Smooth muscle cell (in vitro differentiated cells): ENCODE results near the gene FBP2. TPM values are rescaled to one million over a fixed set of nuclear protein-coding genes. Genes with fewer than 3 reads are reported as not detected.

Experiments used
- DNase-seq: peaks from one replicate; lab custom pipeline; 2025; ENCODE audit not compliant: unreplicated experiment; lab: John Stamatoyannopoulos, UW
- H2AFZ ChIP-seq: fragments of 200-600 bp; sonication (generic); 2 replicates; pipeline ENCODE4 v1.6.0; 2016; ENCODE audit warnings: antibody characterized with exemption, low read depth, mild to moderate bottlenecking
- H3F3A ChIP-seq: fragments of 200-600 bp; sonication (generic); 2 replicates; pipeline ENCODE4 v1.6.0; 2017; ENCODE audit warnings: antibody characterized with exemption, low read depth
- H3K27ac ChIP-seq: fragments of 200-600 bp; sonication (generic); 2 replicates; pipeline ENCODE4 v1.5.1; 2016; ENCODE audit warnings: low read depth, mild to moderate bottlenecking
- H3K27me3 ChIP-seq: fragments of 200-600 bp; sonication (generic); 2 replicates; pipeline ENCODE4 v1.6.1; 2016; ENCODE audit warnings: low read depth, mild to moderate bottlenecking
- H3K36me3 ChIP-seq: fragments of 200-600 bp; sonication (generic); 2 replicates; pipeline ENCODE4 v1.5.1; 2016; ENCODE audit warnings: low read depth
- H3K4me1 ChIP-seq: fragments of 200-600 bp; sonication (generic); 2 replicates; pipeline ENCODE4 v1.5.1; 2016; ENCODE audit warnings: low read depth
- H3K4me2 ChIP-seq: fragments of 200-600 bp; sonication (generic); 2 replicates; pipeline ENCODE4 v1.6.0; 2016; ENCODE audit warnings: mild to moderate bottlenecking
- H3K4me3 ChIP-seq: fragments of 200-600 bp; sonication (generic); 2 replicates; pipeline ENCODE4 v1.5.1; 2016; ENCODE audit warnings: mild to moderate bottlenecking
- H3K79me2 ChIP-seq: fragments of 200-600 bp; sonication (generic); 2 replicates; pipeline ENCODE4 v1.6.0; 2016; ENCODE audit warnings: low read depth, mild to moderate bottlenecking
- H3K9ac ChIP-seq: fragments of 200-600 bp; sonication (generic); 2 replicates; pipeline ENCODE4 v1.6.0; 2016; ENCODE audit warnings: low read depth
- H3K9me3 ChIP-seq: fragments of 200-600 bp; sonication (generic); replicated peaks from 2 replicates; pipeline ENCODE4 v1.5.1; 2016; ENCODE audit warnings: low read depth
- H4K20me1 ChIP-seq: fragments of 200-600 bp; sonication (generic); 2 replicates; pipeline ENCODE4 v1.6.0; 2016; ENCODE audit warnings: low read depth
- WGBS: methylation state at CpG from one replicate; pipeline ENCODE4 v1.1.7; 2016; ENCODE audit warnings: low lambda C conversion rate; 5-methylcytosine and 5-hydroxymethylcytosine counted together
- polyA plus RNA-seq: library from polyadenylated mRNA; unstranded; fragments of >200 nt; fragmentation: Nextera tagmentation; extraction: Ambion mirVana; gene quantifications from 2 replicates; pipeline ENCODE4 v1.2.1, GENCODE V29; 2016
- total RNA-seq: library from RNA; depleted of rRNA; stranded (reverse); fragments of >200 nt; gene quantifications from 2 replicates; pipeline ENCODE4 v1.2.3, GENCODE V29; 2014
- TF ChIP-seq, protein P1 (sequence below): fragments of 200-600 bp; sonication (generic); IDR thresholded peaks from 2 replicates; pipeline ENCODE4 v1.5.1; 2017; ENCODE audit warnings: borderline replicate concordance, mild to moderate bottlenecking, antibody characterized with exemption; ENCODE audit not compliant: insufficient read depth, poor library complexity, severe bottlenecking

Gene FBP2
- total and polyA plus RNA-seq, 2 experiments from 2014 or later = not detected

- Histone ChIP-seq H3K4me2 (peak overlapping the region; percentile 4), H3K79me2 (no peaks in the 10 kb centered on the region), H2AFZ (no peak overlapping the region), H3K36me3 (no peaks in the 10 kb centered on the region), H3K9ac (no peak overlapping the region), H3K4me3 (no peak overlapping the region), H3K4me1 (peaks cover 19% of the 10 kb centered on the region), H3K27me3 (no peaks in the 10 kb centered on the region), H3K27ac (no peak overlapping the region), H4K20me1 (no peaks in the 10 kb centered on the region), H3F3A (no peaks in the 10 kb centered on the region), H3K9me3 (no peaks in the 10 kb centered on the region)
- TF ChIP-seq, protein P1, sequence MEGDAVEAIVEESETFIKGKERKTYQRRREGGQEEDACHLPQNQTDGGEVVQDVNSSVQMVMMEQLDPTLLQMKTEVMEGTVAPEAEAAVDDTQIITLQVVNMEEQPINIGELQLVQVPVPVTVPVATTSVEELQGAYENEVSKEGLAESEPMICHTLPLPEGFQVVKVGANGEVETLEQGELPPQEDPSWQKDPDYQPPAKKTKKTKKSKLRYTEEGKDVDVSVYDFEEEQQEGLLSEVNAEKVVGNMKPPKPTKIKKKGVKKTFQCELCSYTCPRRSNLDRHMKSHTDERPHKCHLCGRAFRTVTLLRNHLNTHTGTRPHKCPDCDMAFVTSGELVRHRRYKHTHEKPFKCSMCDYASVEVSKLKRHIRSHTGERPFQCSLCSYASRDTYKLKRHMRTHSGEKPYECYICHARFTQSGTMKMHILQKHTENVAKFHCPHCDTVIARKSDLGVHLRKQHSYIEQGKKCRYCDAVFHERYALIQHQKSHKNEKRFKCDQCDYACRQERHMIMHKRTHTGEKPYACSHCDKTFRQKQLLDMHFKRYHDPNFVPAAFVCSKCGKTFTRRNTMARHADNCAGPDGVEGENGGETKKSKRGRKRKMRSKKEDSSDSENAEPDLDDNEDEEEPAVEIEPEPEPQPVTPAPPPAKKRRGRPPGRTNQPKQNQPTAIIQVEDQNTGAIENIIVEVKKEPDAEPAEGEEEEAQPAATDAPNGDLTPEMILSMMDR = no peak
- 23% methylated on average over 6 of the region's 6 CpGs for WGBS
- no peak for DNase-seq
These were observed 16.6 kb upstream of the FBP2 start for GRCh38 chr9:94610181-94610606.

DNA sequence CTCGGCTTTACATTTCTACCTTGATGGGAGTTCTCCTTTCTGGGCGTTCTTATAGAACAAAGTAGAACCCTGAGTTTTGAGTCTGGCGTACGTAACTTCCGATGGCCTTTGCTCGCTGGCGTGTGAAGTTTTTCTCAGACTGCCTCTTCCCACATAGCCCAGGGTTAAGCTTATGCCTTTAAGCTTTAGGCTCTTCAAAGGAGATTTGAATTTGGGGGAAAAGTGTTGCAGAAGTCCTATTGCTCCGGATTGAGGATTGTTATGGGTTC lies 13.7 kb upstream of the FBP2 start:
- Histone ChIP-seq H3K27me3 (no peaks in the 10 kb centered on the region), H3K27ac (no peak overlapping the region)

GRCh38 chr9:94606646-94607422 lies 13.2 kb upstream of the FBP2 start:
- H3K4me1 ChIP-seq = peaks cover 19% of the 10 kb centered on the region
- no peaks in the 10 kb centered on the region for H3K36me3 ChIP-seq
- no peaks in the 10 kb centered on the region for H4K20me1 ChIP-seq
- no peaks in the 10 kb centered on the region for H3K9me3 ChIP-seq
- no peaks in the 10 kb centered on the region for H3F3A ChIP-seq
- no peak overlapping the region for H3K4me3 ChIP-seq
- no peak overlapping the region for H3K27ac ChIP-seq
- TF ChIP-seq, protein P1 = no peak
- H2AFZ ChIP-seq = no peak overlapping the region
- no peaks in the 10 kb centered on the region for H3K27me3 ChIP-seq
- no peaks in the 10 kb centered on the region for H3K79me2 ChIP-seq
- no peak for DNase-seq
- no peak overlapping the region for H3K4me2 ChIP-seq
- 93% methylated on average over 24 of the region's 24 CpGs for WGBS
- H3K9ac ChIP-seq = no peak overlapping the region

More for the DNA sequence above, 13.7 kb upstream of the FBP2 start:
- H3K9me3 ChIP-seq = no peaks in the 10 kb centered on the region
- no peak overlapping the region for H3K9ac ChIP-seq
- 91% methylated on average over 8 of the region's 8 CpGs for WGBS
- no peak overlapping the region for H3K4me3 ChIP-seq
- no peaks in the 10 kb centered on the region for H3F3A ChIP-seq
- no peaks in the 10 kb centered on the region for H4K20me1 ChIP-seq
- no peak overlapping the region for H2AFZ ChIP-seq
- H3K79me2 ChIP-seq = no peaks in the 10 kb centered on the region
- no peak for DNase-seq
- peaks cover 19% of the 10 kb centered on the region for H3K4me1 ChIP-seq
- TF ChIP-seq, protein P1 = no peak
- H3K36me3 ChIP-seq = no peaks in the 10 kb centered on the region
- H3K4me2 ChIP-seq = no peak overlapping the region
